Measurements from ENCODE around the gene PAK1. TPM values are rescaled to one million over a fixed set of nuclear protein-coding genes. Genes with fewer than 3 reads are reported as not detected.

Gene PAK1
- total and polyA plus RNA-seq, 2 donors (not counting 3 experiments of a cell fraction or from before 2014, with no cell fraction given) = 5.6 to 12.9 TPM

- POLR2A ChIA-PET = no interaction called here
- H3K4me3 ChIP-seq (replicated peaks in 1 of 3; ENCODE audit: insufficient read depth in 1 of 3, low read depth in 1 of 3, low read length in 3 of 3) = no peak overlapping the region
These were observed 186.8 kb downstream of the PAK1 start for GRCh38 chr11:77287136-77287535.

More at GRCh38 chr11:77287136-77287535, 186.8 kb downstream of the PAK1 start:
- Histone ChIP-seq H3K36me3 (ENCODE audit: control insufficient read depth in 2 of 2, extremely low read depth in 1 of 2, insufficient read depth in 2 of 2, low read length in 2 of 2) (no peaks in the 10 kb centered on the region), H3K9me1 (replicated peaks; ENCODE audit: control insufficient read depth, extremely low read depth, insufficient read depth, low read length) (no peaks in the 10 kb centered on the region), H3K4me1 (ENCODE audit: control insufficient read depth, extremely low read depth, insufficient read depth, low read length) (no peaks in the 10 kb centered on the region), H2AFZ (ENCODE audit: low read depth, low read length) (no peak overlapping the region), H3K4me2 (ENCODE audit: insufficient read depth, low read length) (no peak overlapping the region), H3K9ac (replicated peaks; ENCODE audit: extremely low read depth, insufficient read depth, low read length) (no peak overlapping the region), H3K9me3 (replicated peaks; ENCODE audit: control insufficient read depth, insufficient read depth, low read length) (no peaks in the 10 kb centered on the region), H3K79me2 (ENCODE audit: control insufficient read depth, insufficient read depth, low read length) (no peaks in the 10 kb centered on the region), H3K27ac (ENCODE audit: insufficient read depth, low read depth, low read length) (no peak overlapping the region), H3K27me3 (ENCODE audit: control insufficient read depth in 2 of 2, insufficient read depth in 2 of 2, low read length in 2 of 2) (peaks cover 8 to 12% of the 10 kb centered on the region in 2 experiments), H4K20me1 (replicated peaks; ENCODE audit: control insufficient read depth, extremely low read depth, insufficient read depth, low read length) (no peaks in the 10 kb centered on the region)
- no peak for FAIRE-seq
- CTCF ChIA-PET = interaction anchor here (0.7 to 1.4 kb wide), 2 partner anchors 8 to 261 kb away, joined by 3 to 6 read pairs; no protein-coding TSS in a partner anchor
- intact Hi-C loops (cut with micrococcal nuclease) = no loop called here
- TF ChIP-seq, protein P1, sequence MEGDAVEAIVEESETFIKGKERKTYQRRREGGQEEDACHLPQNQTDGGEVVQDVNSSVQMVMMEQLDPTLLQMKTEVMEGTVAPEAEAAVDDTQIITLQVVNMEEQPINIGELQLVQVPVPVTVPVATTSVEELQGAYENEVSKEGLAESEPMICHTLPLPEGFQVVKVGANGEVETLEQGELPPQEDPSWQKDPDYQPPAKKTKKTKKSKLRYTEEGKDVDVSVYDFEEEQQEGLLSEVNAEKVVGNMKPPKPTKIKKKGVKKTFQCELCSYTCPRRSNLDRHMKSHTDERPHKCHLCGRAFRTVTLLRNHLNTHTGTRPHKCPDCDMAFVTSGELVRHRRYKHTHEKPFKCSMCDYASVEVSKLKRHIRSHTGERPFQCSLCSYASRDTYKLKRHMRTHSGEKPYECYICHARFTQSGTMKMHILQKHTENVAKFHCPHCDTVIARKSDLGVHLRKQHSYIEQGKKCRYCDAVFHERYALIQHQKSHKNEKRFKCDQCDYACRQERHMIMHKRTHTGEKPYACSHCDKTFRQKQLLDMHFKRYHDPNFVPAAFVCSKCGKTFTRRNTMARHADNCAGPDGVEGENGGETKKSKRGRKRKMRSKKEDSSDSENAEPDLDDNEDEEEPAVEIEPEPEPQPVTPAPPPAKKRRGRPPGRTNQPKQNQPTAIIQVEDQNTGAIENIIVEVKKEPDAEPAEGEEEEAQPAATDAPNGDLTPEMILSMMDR (IDR thresholded peaks at IDR 0.05; ENCODE audit: extremely low read depth in 1 of 2, insufficient read depth in 1 of 2, low read depth in 1 of 2, low read length in 2 of 2) = no peak
- TF ChIP-seq, protein P2, sequence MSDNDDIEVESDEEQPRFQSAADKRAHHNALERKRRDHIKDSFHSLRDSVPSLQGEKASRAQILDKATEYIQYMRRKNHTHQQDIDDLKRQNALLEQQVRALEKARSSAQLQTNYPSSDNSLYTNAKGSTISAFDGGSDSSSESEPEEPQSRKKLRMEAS (IDR thresholded peaks at IDR 0.05; ENCODE audit: insufficient read depth, insufficient read length) = no peak
- TF ChIP-seq FOS (IDR thresholded peaks at IDR 0.05; ENCODE audit: borderline replicate concordance, insufficient read depth, low read length) = no peak
- no peak for TF ChIP-seq JUN (IDR thresholded peaks at IDR 0.05; ENCODE audit: borderline replicate concordance, insufficient read depth, insufficient read length, low read depth)
- TF ChIP-seq GATA2 (IDR thresholded peaks at IDR 0.05; ENCODE audit: insufficient read depth, insufficient read length, low read depth, low read length) = no peak
- TF ChIP-seq POLR2AphosphoS5 (IDR thresholded peaks at IDR 0.05; ENCODE audit: insufficient read depth, low read depth, low read length) = no peak
- TF ChIP-seq MYC (IDR thresholded peaks at IDR 0.05; ENCODE audit: low read depth, low read length) = no peak
- no peak for TF ChIP-seq POLR2A (IDR thresholded peaks at IDR 0.05; ENCODE audit: low read depth, low read length)
- no peak for TF ChIP-seq EZH2 (IDR thresholded peaks at IDR 0.05; ENCODE audit: borderline replicate concordance, low read depth, low read length, severe bottlenecking)
- DNase-seq (ENCODE audit: low read depth, low spot score) = no peak
- dilution Hi-C loops (cut with MboI; ENCODE audit: extremely low pct_ligation_motif_present, low sequenced_read_pairs) = no loop called here
- no TSS peak for BruUV-seq (replicated peaks)

Measured in endothelial cell of umbilical vein (primary cell).